ENCODE results near the gene OGFR. TPM values are rescaled to one million over a fixed set of nuclear protein-coding genes. Genes with fewer than 3 reads are reported as not detected.

The OGFR gene
- total and polyA plus RNA-seq, 9 donors, result 28.6 to 52.9 (median 43.0) TPM

DNA sequence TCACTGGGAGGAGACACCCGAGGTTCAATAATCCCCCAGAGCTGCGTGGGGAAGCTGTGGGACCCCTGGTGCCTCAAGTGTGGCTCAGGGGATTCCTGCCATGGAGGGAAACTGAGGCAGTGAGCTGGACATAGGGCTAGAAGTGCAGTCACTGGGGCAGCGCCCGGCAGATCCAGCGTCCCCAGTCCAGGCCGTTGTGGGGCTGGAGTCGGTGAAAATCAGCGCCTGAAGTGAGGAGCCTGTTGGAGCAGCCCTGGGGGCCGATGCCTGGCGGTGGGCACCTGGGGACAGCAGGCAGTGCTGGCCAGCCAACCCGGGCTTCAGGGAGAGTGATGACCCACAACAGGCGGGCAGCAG lies 10.1 kb downstream of the OGFR start:
- intact Hi-C loops (cut with DNase I), result no loop called here
- WGBS, 3 donors, result 49 to 63% (median 52%) methylated on average over 12 of the region's 12 CpGs
- Histone ChIP-seq H3K27me3 (peaks cover 4% of the 10 kb centered on the region), H3K4me3 (no peak overlapping the region), H3K4me1 (ENCODE audit: insufficient read depth) (peaks cover 9% of the 10 kb centered on the region), H3K9me3 (no peaks in the 10 kb centered on the region), H3K36me3 (no peaks in the 10 kb centered on the region), H3K27ac (no peak overlapping the region)
- no peak for DNase-seq
- TF ChIP-seq POLR2A (IDR thresholded peaks at IDR 0.05), result no peak
- no peak for TF ChIP-seq EP300 (IDR thresholded peaks at IDR 0.05)
- TF ChIP-seq, protein P1, sequence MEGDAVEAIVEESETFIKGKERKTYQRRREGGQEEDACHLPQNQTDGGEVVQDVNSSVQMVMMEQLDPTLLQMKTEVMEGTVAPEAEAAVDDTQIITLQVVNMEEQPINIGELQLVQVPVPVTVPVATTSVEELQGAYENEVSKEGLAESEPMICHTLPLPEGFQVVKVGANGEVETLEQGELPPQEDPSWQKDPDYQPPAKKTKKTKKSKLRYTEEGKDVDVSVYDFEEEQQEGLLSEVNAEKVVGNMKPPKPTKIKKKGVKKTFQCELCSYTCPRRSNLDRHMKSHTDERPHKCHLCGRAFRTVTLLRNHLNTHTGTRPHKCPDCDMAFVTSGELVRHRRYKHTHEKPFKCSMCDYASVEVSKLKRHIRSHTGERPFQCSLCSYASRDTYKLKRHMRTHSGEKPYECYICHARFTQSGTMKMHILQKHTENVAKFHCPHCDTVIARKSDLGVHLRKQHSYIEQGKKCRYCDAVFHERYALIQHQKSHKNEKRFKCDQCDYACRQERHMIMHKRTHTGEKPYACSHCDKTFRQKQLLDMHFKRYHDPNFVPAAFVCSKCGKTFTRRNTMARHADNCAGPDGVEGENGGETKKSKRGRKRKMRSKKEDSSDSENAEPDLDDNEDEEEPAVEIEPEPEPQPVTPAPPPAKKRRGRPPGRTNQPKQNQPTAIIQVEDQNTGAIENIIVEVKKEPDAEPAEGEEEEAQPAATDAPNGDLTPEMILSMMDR (IDR thresholded peaks at IDR 0.05), result no peak

DNA sequence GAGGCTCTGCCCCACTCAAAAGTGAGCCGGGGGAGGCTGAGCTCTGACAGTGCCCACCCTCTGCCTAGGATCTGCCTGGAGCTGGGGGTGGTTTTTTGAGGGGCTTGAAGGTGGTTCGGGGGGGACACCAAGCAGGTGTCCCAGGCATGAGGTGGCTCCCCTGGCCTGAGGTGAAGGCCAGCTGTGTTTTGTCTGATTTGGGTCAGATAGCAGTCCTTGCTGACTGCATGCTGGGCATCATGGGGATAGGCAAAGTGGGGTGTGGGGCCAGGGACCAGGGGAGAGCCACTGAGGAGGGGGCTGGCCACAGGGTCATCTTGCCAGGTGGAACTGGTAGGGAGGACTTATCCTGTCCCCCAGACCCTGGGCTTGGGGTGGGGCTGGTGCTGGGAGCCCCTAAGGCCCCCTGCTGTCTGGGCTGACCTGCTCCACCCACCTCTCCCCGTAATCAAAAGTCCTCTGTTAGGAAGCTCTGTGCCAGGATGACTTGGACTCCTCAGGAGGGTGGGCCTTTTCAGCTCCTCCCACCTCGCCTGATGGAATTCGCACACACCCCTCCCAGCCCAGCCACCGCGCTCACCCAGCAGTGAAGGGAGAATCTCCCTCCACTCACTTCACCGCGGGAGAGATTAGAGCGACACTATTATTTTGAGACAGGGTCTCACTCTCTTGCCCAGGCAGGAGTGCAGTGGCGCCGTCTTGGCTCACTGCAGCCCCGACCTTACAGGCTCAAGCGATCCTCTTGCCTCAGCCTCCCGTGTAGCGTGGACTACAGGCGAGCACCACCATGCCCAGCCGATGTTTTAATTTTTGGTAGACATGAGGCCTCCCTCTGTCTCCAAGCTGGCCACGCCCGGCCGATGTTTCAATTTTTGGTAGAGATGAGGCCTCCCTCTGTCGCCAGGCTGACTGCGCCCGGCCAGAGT lies 10.7 kb downstream of the OGFR start:
- H3K36me3 ChIP-seq, result no peaks in the 10 kb centered on the region
- peaks cover 9% of the 10 kb centered on the region for H3K4me1 ChIP-seq (ENCODE audit: insufficient read depth)
- 21 to 34% (median 24%) methylated on average over 24 of the region's 24 CpGs for WGBS, 3 donors
- no peak for DNase-seq
- no peak overlapping the region for H3K27ac ChIP-seq
- H3K4me3 ChIP-seq, result no peak overlapping the region
- H3K9me3 ChIP-seq, result no peaks in the 10 kb centered on the region
- TF ChIP-seq, protein P1 (IDR thresholded peaks at IDR 0.05), result no peak
- no peak for TF ChIP-seq EP300 (IDR thresholded peaks at IDR 0.05)
- no peak for TF ChIP-seq POLR2A (IDR thresholded peaks at IDR 0.05)
- peaks cover 4% of the 10 kb centered on the region for H3K27me3 ChIP-seq
- intact Hi-C loops (cut with DNase I), result no loop called here

DNA sequence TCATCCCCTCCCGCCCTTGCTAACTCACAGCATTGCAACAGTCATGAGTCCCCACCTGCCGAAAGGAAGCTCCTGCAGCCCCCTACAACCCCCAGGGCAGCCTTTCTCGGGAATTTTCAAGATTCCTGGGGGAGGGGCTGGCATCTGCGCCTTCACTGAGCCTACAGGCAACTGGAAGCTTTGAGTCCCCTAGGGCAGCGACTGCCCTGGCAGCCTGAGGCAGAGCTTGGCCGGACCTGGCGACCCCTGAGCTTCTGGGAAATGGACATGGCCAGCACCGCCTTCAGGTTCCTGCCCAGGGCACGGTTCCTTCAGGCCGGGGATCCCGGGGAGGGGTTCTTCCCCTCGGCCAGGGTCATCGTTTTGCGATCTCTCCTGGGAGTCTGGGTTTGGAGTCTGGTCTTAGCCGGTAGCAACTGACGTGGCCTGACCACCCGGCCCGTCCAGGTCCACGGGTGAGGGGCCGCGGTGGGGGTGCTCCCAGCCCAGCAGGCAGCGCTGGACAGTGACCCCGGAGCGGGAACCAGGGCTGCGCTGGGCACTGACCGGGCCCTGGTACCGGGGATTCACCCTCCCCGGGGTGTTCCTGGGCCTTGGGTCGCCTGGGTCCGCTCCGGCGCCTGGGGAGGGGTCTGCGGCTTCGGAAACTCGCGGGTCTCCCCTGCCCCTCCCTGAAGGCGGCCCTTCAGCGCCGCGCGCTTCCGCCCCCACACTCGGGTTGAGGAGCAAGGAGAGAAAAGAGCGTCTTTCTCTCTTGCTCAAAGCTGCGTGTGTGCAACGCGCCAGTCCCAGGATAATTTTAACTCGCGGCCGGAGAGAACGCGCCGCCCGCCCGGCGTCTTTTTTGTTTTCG lies 11.6 kb downstream of the OGFR start:
- peaks cover 4% of the 10 kb centered on the region for H3K27me3 ChIP-seq
- H3K9me3 ChIP-seq, result no peaks in the 10 kb centered on the region
- TF ChIP-seq POLR2A (IDR thresholded peaks at IDR 0.05), result no peak
- no peak for TF ChIP-seq EP300 (IDR thresholded peaks at IDR 0.05)
- TF ChIP-seq, protein P1 (IDR thresholded peaks at IDR 0.05), result no peak
- intact Hi-C loops (cut with DNase I), result no loop called here
- H3K4me1 ChIP-seq (ENCODE audit: insufficient read depth), result peaks cover 9% of the 10 kb centered on the region
- no peak overlapping the region for H3K27ac ChIP-seq
- 2 to 10% (median 4%) methylated on average over 17 to 57 of the region's 57 CpGs for WGBS, 3 donors
- DNase-seq, result no peak
- H3K4me3 ChIP-seq, result peak overlapping the region; percentile 15
- H3K36me3 ChIP-seq, result no peaks in the 10 kb centered on the region
